HG02798 (cell line): ENCODE results near the gene CHRNE.
"Not testable (repeated sequence)": the region's sequence is repeated elsewhere in the genome, so short reads cannot be mapped to it uniquely, and the experiment has no call there.

Experiments
- ATAC-seq: cut with Tn5 transposase; IDR thresholded peaks from one replicate; pipeline ENCODE4 v1.9.1; 2021; ENCODE audit warnings: mild to moderate bottlenecking; ENCODE audit not compliant: unreplicated experiment, poor library complexity

CHRNE gene

DNA sequence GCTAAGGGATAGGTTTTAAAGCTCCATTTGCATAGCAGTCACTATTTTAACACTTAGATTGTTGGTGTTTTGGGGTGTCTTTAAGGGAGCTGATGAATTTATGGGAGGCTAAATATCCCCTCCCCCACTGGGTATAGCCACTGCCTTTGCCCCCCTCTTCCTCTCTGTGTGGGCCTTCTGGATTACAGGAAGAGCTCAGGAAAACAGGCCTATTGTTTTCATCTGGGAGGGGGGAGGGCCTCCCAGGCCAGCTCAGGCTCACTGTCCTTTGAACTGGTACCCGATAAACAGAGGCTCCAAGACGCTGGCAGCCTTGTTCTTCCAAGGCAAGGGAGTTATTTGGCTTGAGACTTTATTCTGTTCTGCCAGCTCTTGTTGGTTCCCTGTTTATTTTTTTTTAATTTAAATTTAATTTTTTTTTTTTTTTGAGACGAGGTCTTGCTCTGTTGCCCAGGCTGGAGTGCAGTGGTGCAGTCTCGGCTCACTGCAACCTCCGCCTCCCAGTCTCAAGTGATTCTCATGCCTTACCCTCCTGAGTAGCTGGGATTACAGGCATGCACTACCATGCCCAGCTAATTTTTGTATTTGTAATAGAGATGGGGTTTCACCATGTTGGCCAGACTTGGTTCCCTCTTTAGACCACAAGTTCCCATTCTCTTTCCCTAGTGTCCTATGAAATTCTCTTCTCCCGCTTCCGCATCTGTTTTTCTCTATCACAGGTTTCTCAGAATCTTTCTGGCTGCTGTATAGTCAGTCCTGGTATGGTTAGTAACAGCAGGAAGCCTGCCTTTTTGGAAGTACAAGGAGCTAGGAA, 44.6 kb downstream of the CHRNE start:
- ATAC-seq, result no peak

DNA sequence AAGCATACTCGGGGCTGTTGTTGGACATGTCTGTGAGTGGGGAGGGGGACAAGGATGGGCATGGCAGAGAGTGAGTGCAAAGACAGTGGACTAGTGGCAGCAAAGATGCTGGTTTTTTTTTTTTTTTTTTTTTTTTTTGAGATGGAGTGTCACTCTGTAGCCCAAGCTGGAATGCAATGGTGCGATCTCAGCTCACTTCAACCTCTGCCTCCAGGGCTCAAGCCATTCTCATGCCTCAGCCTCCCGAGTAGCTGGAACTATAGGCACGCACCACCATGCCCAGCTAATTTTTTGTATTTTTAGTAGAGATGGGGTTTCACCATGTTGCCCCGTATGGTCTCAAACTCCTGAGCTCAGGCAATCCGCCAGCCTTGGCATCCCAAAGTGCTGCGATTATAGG, 45.6 kb downstream of the CHRNE start:
- not testable (repeated sequence) for ATAC-seq

GRCh38 chr17:4856937-4857314, 46.0 kb downstream of the CHRNE start:
- no peak for ATAC-seq

DNA sequence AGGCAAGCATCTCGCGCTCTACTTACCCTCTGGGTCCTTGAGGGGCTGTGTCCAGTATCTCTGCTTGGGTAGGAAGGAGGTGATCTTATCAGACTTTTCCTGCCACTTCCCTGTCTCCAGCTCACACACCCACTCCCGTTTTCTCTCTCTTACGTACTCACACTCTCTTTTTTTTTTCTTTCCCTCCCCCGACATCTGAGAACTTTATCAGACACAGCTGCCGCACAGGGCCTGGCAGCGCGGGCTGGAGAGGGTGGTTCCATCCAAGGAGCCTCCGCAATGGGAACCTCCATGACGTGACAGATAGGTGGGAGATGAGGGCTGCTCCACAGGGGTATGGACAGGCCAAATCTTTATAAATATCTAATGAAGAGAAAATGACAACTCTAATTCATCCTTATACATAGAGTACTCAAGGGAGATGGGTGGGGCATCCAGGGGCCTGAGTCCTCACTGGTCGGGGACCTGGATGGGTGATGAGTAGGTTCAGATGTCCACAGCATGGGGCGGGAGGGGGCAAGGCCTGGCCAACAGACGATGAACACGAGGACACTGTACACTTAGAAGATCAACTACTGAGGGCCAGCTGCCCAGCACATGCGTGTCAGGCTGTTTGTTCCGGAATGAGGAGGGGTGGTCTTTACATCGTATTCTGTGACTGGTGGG, 46.5 kb downstream of the CHRNE start:
- ATAC-seq, result no peak

GRCh38 chr17:4854111-4854681, 48.7 kb downstream of the CHRNE start:
- ATAC-seq, result no peak

DNA sequence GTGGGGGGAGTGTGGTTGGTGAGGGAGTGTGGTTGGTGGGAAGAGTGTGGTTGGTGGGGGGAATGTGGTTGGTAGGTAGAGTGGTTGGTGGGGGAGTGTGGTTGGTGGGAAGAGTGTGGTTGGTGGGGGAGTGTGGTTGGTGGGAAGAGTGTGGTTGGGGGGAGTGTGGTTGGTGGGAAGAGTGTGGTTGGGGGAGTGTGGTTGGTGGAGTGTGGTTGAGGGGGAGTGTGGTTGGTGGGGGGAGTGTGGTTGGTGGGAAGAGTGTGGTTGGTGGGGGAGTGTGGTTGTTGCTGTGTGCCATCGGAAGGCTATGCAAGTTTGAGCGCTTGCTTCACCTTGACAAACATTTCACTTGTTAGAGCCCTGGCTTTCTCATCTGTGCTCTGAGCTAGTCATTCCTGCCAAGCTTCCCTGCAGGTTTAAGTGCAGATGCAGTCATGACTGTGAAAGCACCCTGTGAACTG, 49.7 kb downstream of the CHRNE start:
- ATAC-seq, result no peak

GRCh38 chr17:4852567-4853207, 50.2 kb downstream of the CHRNE start:
- ATAC-seq, result no peak

DNA sequence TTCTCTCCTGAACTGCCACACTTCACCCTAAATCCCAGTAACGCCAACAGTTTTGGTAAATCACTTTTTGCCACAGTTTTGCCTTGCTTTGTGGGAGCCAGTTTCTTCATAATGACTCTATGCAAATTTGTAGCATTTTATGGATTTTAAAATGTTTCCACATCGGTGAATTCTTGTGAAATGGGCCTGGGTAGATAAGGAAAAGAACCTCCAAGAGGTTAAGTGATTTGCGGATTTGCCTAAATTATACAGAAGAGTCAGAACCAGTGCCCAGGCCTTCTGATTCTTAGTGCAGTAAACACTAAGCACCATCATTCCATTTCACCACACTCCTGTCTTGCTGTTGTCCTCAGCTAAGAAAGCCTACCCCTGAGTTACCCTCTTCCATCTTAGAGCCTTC, 51.8 kb downstream of the CHRNE start:
- ATAC-seq, result no peak

DNA sequence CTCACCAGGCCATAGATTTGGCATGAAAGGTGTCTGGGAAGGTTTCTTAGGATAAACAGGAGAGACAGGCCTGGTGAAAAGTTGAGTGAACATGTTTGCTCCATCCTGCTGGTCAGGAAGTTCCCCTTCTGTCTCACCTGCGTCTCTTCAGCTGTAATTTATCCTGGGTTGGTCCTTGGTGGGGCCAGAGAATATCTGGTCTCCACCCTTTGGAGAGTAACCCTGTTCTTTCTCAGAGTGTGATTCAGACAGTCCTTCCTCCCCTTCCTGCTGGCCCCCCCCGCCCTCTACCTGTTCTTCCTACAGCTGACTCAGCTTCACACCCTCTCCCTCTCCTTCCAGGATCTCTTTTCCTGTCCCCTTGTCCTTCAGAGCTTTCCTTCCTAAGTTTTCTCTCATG, 52.7 kb downstream of the CHRNE start:
- no peak for ATAC-seq

- ATAC-seq, result no peak
These were observed 53.8 kb downstream of the CHRNE start for GRCh38 chr17:4849011-4849536.
